ENCODE results near the gene CDKN2A.

The CDKN2A gene

DNA sequence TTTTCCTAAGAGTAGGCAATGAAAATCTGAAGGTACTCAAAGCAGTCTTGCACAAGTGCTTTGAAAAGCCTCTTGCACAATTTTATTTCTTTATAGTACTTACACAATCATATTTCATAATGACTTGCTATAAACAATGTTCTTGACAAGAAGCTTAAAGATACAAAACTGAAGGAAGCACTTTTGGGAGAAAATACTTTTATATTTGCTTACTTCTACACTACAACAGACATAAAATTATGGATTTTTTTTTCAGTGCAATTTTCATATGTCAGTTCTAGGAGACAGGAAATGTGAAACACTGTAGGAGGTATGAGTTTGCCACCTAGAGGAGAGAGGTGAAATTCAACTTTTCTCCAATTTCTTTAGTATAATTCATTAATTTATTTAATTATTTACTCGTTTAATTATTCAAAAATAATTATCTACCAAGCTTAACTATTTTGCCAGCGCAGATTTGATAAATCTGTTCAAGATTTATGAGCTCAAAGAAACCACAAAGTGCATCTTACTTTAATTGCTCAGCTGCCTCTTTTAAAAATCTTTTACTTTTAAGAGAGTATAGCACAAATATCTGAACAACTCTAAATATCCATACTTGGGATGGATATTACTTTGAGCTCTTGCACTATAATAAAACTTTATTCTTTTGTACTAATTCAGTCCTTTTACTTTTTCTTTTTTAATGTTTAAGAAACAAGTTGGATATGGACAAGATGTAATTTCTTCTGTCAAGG lies 43.9 kb upstream of the CDKN2A start:
- H3K9me2 ChIP-seq (replicated peaks; ENCODE audit: low read depth, low read length) = no peaks in the 10 kb centered on the region
- H3K79me2 ChIP-seq (ENCODE audit: insufficient read depth, low read length) = no peaks in the 10 kb centered on the region
- peaks cover 39% of the 10 kb centered on the region for H3K4me1 ChIP-seq (ENCODE audit: insufficient read depth, low read length, poor library complexity, severe bottlenecking)
- H3K4me2 ChIP-seq (ENCODE audit: low read depth, low read length, poor library complexity, severe bottlenecking) = no peak overlapping the region
- TF ChIP-seq EZH2phosphoT487 (IDR thresholded peaks at IDR 0.05; ENCODE audit: borderline replicate concordance) = no peak
- TF ChIP-seq, protein P1, sequence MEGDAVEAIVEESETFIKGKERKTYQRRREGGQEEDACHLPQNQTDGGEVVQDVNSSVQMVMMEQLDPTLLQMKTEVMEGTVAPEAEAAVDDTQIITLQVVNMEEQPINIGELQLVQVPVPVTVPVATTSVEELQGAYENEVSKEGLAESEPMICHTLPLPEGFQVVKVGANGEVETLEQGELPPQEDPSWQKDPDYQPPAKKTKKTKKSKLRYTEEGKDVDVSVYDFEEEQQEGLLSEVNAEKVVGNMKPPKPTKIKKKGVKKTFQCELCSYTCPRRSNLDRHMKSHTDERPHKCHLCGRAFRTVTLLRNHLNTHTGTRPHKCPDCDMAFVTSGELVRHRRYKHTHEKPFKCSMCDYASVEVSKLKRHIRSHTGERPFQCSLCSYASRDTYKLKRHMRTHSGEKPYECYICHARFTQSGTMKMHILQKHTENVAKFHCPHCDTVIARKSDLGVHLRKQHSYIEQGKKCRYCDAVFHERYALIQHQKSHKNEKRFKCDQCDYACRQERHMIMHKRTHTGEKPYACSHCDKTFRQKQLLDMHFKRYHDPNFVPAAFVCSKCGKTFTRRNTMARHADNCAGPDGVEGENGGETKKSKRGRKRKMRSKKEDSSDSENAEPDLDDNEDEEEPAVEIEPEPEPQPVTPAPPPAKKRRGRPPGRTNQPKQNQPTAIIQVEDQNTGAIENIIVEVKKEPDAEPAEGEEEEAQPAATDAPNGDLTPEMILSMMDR (conservative IDR thresholded peaks at IDR 0.05; ENCODE audit: low read length) = peak; percentile 42; the same call in 1 of the 2 replicates
- peaks cover 2% of the 10 kb centered on the region; the same call in 1 of the 2 replicates for H3K36me3 ChIP-seq (ENCODE audit: insufficient read depth, low read length)
- no peak overlapping the region for H3K4me3 ChIP-seq (ENCODE audit: low read length, poor library complexity, severe bottlenecking)
- H3K27me3 ChIP-seq (ENCODE audit: insufficient read depth, low read length, poor library complexity, severe bottlenecking) = no peaks in the 10 kb centered on the region
- peak overlapping the region; percentile 30 for H3K9ac ChIP-seq (ENCODE audit: low read depth, low read length, poor library complexity, severe bottlenecking)
- H3F3A ChIP-seq (ENCODE audit: low read depth) = no peaks in the 10 kb centered on the region
- H3K9me3 ChIP-seq (ENCODE audit: insufficient read depth, low read depth, low read length) = no peaks in the 10 kb centered on the region
- H2AFZ ChIP-seq (ENCODE audit: low read length) = no peak overlapping the region
- H4K20me1 ChIP-seq (ENCODE audit: insufficient read depth, low read length, poor library complexity, severe bottlenecking) = no peaks in the 10 kb centered on the region

- peak overlapping the region; percentile 46 for H3K9ac ChIP-seq (ENCODE audit: low read depth, low read length, poor library complexity, severe bottlenecking)
- peaks cover 39% of the 10 kb centered on the region for H3K4me1 ChIP-seq (ENCODE audit: insufficient read depth, low read length, poor library complexity, severe bottlenecking)
- H3F3A ChIP-seq (ENCODE audit: low read depth) = no peaks in the 10 kb centered on the region
- no peak overlapping the region for H3K4me2 ChIP-seq (ENCODE audit: low read depth, low read length, poor library complexity, severe bottlenecking)
- H2AFZ ChIP-seq (ENCODE audit: low read length) = no peak overlapping the region
- no peaks in the 10 kb centered on the region for H3K79me2 ChIP-seq (ENCODE audit: insufficient read depth, low read length)
- TF ChIP-seq, protein P1 (conservative IDR thresholded peaks at IDR 0.05; ENCODE audit: low read length) = no peak
- no peak for TF ChIP-seq EZH2phosphoT487 (IDR thresholded peaks at IDR 0.05; ENCODE audit: borderline replicate concordance)
- no peaks in the 10 kb centered on the region for H4K20me1 ChIP-seq (ENCODE audit: insufficient read depth, low read length, poor library complexity, severe bottlenecking)
- no peaks in the 10 kb centered on the region for H3K27me3 ChIP-seq (ENCODE audit: insufficient read depth, low read length, poor library complexity, severe bottlenecking)
- H3K9me3 ChIP-seq (ENCODE audit: insufficient read depth, low read depth, low read length) = no peaks in the 10 kb centered on the region
- no peak overlapping the region for H3K4me3 ChIP-seq (ENCODE audit: low read length, poor library complexity, severe bottlenecking)
- peaks cover 6% of the 10 kb centered on the region; the same call in 1 of the 2 replicates for H3K36me3 ChIP-seq (ENCODE audit: insufficient read depth, low read length)
- H3K9me2 ChIP-seq (replicated peaks; ENCODE audit: low read depth, low read length) = no peaks in the 10 kb centered on the region
These were observed 42.9 kb upstream of the CDKN2A start for GRCh38 chr9:22036866-22037626.

GRCh38 chr9:22035591-22036011 lies 41.4 kb upstream of the CDKN2A start:
- no peaks in the 10 kb centered on the region for H3K27me3 ChIP-seq (ENCODE audit: insufficient read depth, low read length, poor library complexity, severe bottlenecking)
- H3F3A ChIP-seq (ENCODE audit: low read depth) = no peaks in the 10 kb centered on the region
- peak overlapping the region; percentile 3 for H3K4me2 ChIP-seq (ENCODE audit: low read depth, low read length, poor library complexity, severe bottlenecking)
- TF ChIP-seq EZH2phosphoT487 (IDR thresholded peaks at IDR 0.05; ENCODE audit: borderline replicate concordance) = no peak
- TF ChIP-seq, protein P1 (conservative IDR thresholded peaks at IDR 0.05; ENCODE audit: low read length) = no peak
- H3K9me3 ChIP-seq (ENCODE audit: insufficient read depth, low read depth, low read length) = no peaks in the 10 kb centered on the region
- H3K36me3 ChIP-seq (ENCODE audit: insufficient read depth, low read length) = peaks cover 6% of the 10 kb centered on the region; the same call in 1 of the 2 replicates
- H3K9ac ChIP-seq (ENCODE audit: low read depth, low read length, poor library complexity, severe bottlenecking) = peak overlapping the region; percentile 51
- H3K79me2 ChIP-seq (ENCODE audit: insufficient read depth, low read length) = no peaks in the 10 kb centered on the region
- no peaks in the 10 kb centered on the region for H4K20me1 ChIP-seq (ENCODE audit: insufficient read depth, low read length, poor library complexity, severe bottlenecking)
- H3K4me1 ChIP-seq (ENCODE audit: insufficient read depth, low read length, poor library complexity, severe bottlenecking) = peaks cover 39% of the 10 kb centered on the region
- H2AFZ ChIP-seq (ENCODE audit: low read length) = no peak overlapping the region
- H3K4me3 ChIP-seq (ENCODE audit: low read length, poor library complexity, severe bottlenecking) = no peak overlapping the region
- H3K9me2 ChIP-seq (replicated peaks; ENCODE audit: low read depth, low read length) = no peaks in the 10 kb centered on the region

All from Loucy (cell line).